ENCODE results near the gene BMP8A.
"Not testable (repeated sequence)": the region's sequence is repeated elsewhere in the genome, so short reads cannot be mapped to it uniquely, and the experiment has no call there.

Gene BMP8A

DNA sequence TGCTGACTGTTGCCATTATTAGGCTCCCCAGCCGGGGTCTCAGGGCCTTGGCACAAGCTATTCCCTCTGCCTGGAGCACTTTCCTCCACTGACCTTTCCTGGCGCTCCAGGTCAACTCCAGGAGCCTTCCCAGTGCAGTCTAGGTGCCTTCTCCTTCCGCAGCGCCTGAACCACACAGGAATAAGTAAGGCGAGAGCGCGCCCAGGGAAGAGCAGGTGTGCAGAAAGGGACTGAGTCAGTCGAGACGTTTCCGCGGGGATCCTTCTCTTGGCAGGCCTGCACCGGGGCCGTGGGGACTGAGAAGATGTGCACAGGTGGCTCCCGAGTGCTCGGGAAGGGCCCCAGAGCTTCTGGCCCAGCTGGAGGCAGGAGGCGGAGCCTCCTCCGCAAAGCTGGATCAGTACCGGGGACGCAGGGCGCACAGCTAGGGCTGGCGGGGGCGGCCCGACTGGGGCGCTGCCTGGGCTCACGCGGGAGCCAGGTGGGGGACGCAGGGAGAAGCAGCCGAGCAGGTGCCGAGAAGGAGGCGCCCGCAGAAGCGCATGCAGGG is 765 bp upstream of the BMP8A start:
- TF ChIP-seq, protein P1, sequence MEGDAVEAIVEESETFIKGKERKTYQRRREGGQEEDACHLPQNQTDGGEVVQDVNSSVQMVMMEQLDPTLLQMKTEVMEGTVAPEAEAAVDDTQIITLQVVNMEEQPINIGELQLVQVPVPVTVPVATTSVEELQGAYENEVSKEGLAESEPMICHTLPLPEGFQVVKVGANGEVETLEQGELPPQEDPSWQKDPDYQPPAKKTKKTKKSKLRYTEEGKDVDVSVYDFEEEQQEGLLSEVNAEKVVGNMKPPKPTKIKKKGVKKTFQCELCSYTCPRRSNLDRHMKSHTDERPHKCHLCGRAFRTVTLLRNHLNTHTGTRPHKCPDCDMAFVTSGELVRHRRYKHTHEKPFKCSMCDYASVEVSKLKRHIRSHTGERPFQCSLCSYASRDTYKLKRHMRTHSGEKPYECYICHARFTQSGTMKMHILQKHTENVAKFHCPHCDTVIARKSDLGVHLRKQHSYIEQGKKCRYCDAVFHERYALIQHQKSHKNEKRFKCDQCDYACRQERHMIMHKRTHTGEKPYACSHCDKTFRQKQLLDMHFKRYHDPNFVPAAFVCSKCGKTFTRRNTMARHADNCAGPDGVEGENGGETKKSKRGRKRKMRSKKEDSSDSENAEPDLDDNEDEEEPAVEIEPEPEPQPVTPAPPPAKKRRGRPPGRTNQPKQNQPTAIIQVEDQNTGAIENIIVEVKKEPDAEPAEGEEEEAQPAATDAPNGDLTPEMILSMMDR (IDR thresholded peaks at IDR 0.05; ENCODE audit: low read depth, low read length) = no peak
- DNase-seq (ENCODE audit: low read depth in 2 of 2) = no peak
- H3K4me3 ChIP-seq (replicated peaks in 1 of 2; ENCODE audit: low read depth in 2 of 2, low read length in 2 of 2) = peak overlapping the region in 1 of 2 donors; percentile 41

DNA sequence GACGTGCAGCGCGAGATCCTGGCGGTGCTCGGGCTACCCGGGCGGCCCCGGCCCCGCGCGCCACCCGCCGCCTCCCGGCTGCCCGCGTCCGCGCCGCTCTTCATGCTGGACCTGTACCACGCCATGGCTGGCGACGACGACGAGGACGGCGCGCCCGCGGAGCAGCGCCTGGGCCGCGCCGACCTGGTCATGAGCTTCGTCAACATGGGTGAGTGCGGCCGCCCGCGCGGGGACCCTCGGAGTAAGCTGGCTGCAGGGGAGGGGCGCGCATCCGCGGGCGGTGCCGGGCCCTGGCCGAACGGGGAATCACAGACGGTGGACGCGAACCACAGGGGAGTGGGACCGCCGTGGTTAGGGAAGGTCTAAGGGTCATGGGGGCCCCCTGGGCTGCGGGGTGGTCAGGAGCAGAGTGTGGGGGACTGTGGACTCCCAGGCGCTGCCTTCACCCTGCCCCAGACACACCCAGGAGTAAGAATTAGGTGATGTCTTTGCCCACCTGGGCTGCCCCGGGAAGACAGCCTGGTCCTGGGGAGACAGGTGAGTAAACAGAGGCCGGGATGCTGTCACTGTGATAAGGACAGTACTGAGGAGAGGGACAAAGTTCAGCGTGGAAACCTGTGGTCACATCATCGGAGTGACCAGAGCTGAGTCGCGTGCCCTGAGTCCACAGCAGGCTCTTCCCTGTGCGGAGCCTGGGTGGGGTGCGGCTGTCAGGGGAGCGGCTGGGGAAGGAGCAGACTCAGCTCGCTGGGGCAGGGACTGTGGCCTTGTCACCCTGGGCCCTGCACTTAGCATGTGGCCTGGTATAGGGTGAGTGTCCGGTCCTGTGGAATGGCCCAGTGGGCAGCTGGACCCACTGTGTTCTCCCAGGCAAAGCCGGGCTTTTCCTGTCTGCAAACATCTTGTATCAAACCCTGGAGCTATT is 944 bp downstream of the BMP8A start:
- not testable (repeated sequence) for H3K4me3 ChIP-seq (replicated peaks in 1 of 2; ENCODE audit: low read depth in 2 of 2, low read length in 2 of 2); DNase-seq (ENCODE audit: low read depth in 2 of 2)

GRCh38 chr1:39493043-39493810 is 1.8 kb downstream of the BMP8A start:
- not testable (repeated sequence) for H3K4me3 ChIP-seq (replicated peaks in 1 of 2; ENCODE audit: low read depth in 2 of 2, low read length in 2 of 2)

DNA sequence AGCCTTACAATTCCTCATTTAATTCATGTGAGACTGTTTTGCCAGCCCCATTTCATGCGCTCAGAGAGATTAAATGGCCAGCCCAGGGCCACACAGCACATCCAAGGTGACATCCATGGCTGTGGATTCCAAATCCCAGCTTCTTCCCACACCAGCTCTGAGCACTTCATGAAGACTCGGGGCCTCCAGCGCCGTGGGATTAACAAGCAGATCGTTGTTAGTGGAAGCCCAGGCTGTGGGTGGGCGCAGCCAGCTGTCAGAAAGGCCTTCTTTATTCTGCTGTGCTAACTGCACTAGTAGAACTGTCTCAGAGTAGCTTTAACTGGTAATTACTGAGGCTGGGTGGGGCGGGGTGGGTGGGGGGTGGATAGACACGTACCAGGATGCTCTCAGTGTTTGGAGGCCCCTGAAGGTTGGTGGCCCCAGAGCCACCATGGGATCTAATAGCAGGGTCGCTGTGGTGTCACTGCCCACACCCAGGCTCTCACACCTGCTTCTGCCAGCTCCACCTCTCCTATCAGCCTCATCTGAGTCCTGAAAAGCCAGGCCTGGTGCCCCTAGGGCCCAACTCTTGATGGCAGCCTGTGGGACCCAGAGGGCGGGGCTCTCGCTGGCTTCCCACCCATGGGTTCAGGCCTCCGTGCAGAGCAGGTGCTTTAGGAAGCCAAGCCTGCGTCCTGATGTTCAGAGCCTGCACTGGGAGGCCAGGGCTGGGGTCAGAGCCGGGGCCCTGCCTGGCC is 3.4 kb downstream of the BMP8A start:
- H3K4me3 ChIP-seq (replicated peaks in 1 of 2; ENCODE audit: low read depth in 2 of 2, low read length in 2 of 2) = no peak overlapping the region
- DNase-seq (ENCODE audit: low read depth in 2 of 2) = no peak
- TF ChIP-seq, protein P1 (IDR thresholded peaks at IDR 0.05; ENCODE audit: low read depth, low read length) = no peak

More at GRCh38 chr1:39493043-39493810, 1.8 kb downstream of the BMP8A start:
- not testable (repeated sequence) for DNase-seq (ENCODE audit: low read depth in 2 of 2)

GRCh38 chr1:39496520-39496919 is 5.1 kb downstream of the BMP8A start:
- DNase-seq (ENCODE audit: low read depth in 2 of 2); H3K4me3 ChIP-seq (replicated peaks in 1 of 2; ENCODE audit: low read depth in 2 of 2, low read length in 2 of 2): not testable (repeated sequence)

GRCh38 chr1:39497585-39497984 is 6.1 kb downstream of the BMP8A start:
- DNase-seq (ENCODE audit: low read depth in 2 of 2) = no peak
- TF ChIP-seq, protein P1 (IDR thresholded peaks at IDR 0.05; ENCODE audit: low read depth, low read length) = no peak

GRCh38 chr1:39498096-39498710 is 6.8 kb downstream of the BMP8A start:
- not testable (repeated sequence) for DNase-seq (ENCODE audit: low read depth in 2 of 2); H3K4me3 ChIP-seq (replicated peaks in 1 of 2; ENCODE audit: low read depth in 2 of 2, low read length in 2 of 2)

More at GRCh38 chr1:39497585-39497984, 6.1 kb downstream of the BMP8A start:
- no peak overlapping the region for H3K4me3 ChIP-seq (replicated peaks in 1 of 2; ENCODE audit: low read depth in 2 of 2, low read length in 2 of 2)

GRCh38 chr1:39498821-39499220 is 7.4 kb downstream of the BMP8A start:
- DNase-seq (ENCODE audit: low read depth in 2 of 2); H3K4me3 ChIP-seq (replicated peaks in 1 of 2; ENCODE audit: low read depth in 2 of 2, low read length in 2 of 2): not testable (repeated sequence)
